Smooth muscle cell of the coronary artery (primary cell): ENCODE data around the gene OMP. TPM values are rescaled to one million over a fixed set of nuclear protein-coding genes. Genes with fewer than 3 reads are reported as not detected.

Experiments
- total RNA-seq: library from RNA; depleted of rRNA; stranded (reverse); fragments of >200 nt; gene quantifications from 2 replicates; pipeline ENCODE4 v1.2.3, GENCODE V29; 2014; ENCODE audit warnings: low replicate concordance

Gene OMP, protein sequence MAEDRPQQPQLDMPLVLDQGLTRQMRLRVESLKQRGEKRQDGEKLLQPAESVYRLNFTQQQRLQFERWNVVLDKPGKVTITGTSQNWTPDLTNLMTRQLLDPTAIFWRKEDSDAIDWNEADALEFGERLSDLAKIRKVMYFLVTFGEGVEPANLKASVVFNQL
- 0.38 TPM in 1 of 2 replicates, not detected in the other for total RNA-seq

DNA sequence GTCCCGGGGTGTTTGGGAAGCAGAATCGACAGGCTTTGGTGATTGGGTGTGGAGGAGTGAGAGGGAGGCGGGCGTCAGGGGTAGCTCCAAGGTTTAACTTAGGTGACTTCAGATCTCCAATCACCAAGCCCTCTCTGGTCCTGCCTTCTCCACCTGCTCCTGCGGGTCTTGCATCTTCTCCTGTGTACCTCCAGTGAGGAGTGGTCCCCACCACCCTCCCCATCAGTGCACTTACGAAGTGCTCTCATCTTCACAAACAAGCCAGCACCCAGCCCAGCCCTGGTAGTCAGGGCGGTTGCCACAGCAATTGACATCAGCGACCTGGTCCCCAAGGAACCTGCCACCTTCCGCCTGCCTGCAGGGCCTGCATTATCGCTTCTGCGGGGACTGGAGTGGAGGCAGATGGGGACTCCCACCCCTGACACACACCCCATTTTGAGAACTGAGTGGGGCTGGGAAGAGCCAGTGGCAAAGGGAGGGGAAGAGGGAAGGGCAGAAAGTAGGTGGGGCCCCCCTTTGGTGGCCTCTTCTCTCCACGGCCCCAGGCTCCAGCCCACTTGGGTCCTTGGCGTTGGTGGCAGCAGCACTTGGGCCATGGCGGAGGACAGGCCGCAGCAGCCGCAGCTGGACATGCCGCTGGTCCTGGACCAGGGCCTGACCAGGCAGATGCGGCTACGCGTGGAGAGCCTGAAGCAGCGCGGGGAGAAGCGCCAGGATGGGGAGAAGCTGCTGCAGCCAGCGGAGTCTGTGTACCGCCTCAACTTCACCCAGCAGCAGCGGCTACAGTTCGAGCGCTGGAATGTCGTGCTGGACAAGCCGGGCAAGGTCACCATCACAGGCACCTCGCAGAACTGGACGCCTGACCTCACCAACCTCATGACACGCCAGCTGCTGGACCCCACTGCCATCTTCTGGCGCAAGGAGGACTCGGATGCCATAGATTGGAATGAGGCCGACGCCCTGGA, at the start of gene OMP:
Gene OMP, plus strand, starts transcription at position 595 of the 965 bp plus-strand sequence. Its CDS starts 0 bp downstream, at position 595.

DNA sequence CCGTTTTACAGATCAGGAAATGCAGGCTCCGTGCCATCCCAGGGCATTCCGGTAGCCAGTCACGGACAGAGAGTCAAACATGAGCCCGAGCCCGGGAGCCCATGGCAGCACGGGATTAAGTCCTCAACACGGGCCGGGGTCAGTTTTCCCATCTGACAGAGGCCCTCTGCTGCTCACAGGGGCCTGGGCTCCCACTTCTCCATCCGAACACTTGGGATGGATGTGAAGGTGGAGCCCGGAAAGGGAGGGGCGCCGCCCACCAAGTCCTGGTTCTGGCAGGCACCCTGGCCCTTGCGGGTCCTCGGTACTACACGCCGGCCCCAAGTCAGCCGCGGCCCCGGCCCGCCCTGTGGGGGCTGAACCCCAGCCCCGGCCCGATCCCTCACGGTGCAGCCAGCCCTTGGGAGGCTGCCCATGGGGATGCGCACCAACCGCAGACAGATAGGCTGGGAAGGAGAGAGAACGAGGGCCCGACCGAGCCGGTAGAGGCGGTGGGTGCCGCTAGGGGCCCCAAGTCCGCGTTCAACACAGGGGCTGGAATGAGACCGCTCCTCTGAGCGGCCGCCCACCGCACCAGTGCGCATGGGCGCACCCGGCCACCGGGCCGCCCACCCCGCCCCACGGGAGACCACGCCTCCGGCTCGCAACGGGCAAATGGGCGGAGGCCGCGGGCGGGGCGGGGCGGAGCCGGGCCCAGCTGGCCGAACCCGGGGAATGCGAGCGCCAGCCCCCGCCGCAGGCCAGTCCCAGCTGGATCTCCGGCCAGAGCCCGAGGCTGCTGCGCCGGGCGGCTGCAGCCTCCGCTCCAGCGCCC, 36.2 kb upstream of the OMP start, which contains the start of gene CAPN5:
Gene CAPN5, plus strand, starts transcription at position 743 of the 814 bp plus-strand sequence. CDS start 17,916 bp downstream, outside the sequence.

DNA sequence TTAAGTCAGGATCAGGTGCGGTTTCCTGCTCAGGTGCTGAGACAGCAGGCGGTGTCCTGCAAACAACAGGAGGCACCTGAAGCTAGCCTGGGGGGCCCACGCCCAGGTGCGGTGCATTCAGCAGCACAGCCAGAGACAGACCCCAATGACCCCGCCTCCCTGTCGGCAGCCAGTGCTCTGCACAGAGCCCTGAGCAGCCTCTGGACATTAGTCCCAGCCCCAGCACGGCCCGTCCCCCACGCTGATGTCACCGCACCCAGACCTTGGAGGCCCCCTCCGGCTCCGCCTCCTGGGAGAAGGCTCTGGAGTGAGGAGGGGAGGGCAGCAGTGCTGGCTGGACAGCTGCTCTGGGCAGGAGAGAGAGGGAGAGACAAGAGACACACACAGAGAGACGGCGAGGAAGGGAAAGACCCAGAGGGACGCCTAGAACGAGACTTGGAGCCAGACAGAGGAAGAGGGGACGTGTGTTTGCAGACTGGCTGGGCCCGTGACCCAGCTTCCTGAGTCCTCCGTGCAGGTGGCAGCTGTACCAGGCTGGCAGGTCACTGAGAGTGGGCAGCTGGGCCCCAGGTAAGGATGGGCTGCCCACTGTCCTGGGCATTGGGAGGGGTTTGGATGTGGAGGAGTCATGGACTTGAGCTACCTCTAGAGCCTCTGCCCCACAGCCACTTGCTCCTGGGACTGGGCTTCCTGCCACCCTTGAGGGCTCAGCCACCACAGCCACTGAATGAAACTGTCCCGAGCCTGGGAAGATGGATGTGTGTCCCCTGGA, 25.5 kb downstream of the OMP start, which contains the start of gene MYO7A:
Gene MYO7A, plus strand, starts transcription at position 327 of the 772 bp plus-strand sequence. CDS start 2,389 bp downstream, outside the sequence.

Other genes with a start within 250 kb of the OMP start
- 3.7 and 13.3 TPM in 2 replicates for gene ACER3, start 241.9 kb upstream of the OMP start, total RNA-seq
- not detected in 2 replicates for gene B3GNT6, start 68.4 kb upstream of the OMP start, total RNA-seq
- gene CAPN5, start 35.9 kb upstream of the OMP start, total RNA-seq: 14.7 and 17.9 TPM in 2 replicates
- 0.08 and 0.23 TPM in 2 replicates for gene MYO7A, start 25.4 kb downstream of the OMP start, total RNA-seq
- gene GDPD4, start 198.8 kb downstream of the OMP start, total RNA-seq: not detected in 2 replicates